Astrocyte (in vitro differentiated cells and primary cell): ENCODE measurements around the gene SGO1.

ENCODE experiments used
- EZH2 ChIP-seq: IDR thresholded peaks from 2 replicates; pipeline ENCODE4 v1.6.1; 2012; ENCODE audit warnings: mild to moderate bottlenecking, low read length, inconsistent platforms; ENCODE audit not compliant: insufficient read depth
- TF ChIP-seq, protein P1 (sequence below): IDR thresholded peaks from 2 replicates; pipeline ENCODE4 v1.5.1; 2011; ENCODE audit warnings: low read depth, mild to moderate bottlenecking, inconsistent platforms, low read length, moderate library complexity; ENCODE audit not compliant: insufficient read depth

DNA sequence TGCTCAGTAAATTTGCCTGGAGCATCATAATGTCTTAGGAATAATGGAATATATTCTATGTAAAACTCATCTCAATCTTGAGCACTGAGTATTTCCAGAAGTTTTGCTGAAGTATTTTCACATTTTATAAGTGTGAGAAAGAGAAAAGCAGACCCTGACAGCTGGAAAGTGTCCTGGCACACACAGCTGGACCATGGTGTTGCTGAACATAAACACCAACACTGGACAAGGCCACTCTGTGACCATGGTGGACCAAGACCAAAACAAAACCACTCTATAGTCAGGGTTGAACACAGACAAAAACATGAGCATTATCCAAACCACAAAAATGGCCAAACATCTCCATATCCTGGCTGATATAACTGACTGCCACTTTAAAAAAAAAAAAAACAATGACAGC is 15.1 kb upstream of the SGO1 start:
- TF ChIP-seq, protein P1, sequence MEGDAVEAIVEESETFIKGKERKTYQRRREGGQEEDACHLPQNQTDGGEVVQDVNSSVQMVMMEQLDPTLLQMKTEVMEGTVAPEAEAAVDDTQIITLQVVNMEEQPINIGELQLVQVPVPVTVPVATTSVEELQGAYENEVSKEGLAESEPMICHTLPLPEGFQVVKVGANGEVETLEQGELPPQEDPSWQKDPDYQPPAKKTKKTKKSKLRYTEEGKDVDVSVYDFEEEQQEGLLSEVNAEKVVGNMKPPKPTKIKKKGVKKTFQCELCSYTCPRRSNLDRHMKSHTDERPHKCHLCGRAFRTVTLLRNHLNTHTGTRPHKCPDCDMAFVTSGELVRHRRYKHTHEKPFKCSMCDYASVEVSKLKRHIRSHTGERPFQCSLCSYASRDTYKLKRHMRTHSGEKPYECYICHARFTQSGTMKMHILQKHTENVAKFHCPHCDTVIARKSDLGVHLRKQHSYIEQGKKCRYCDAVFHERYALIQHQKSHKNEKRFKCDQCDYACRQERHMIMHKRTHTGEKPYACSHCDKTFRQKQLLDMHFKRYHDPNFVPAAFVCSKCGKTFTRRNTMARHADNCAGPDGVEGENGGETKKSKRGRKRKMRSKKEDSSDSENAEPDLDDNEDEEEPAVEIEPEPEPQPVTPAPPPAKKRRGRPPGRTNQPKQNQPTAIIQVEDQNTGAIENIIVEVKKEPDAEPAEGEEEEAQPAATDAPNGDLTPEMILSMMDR, result no peak
- no peak for TF ChIP-seq EZH2
